H1 (cell line): ENCODE data around the gene PPP1CA. TPM values are rescaled to one million over a fixed set of nuclear protein-coding genes. Genes with fewer than 3 reads are reported as not detected.

Source experiments
- CTCF ChIA-PET: fragments of 300-600 bp; sonication (Branson Sonifier 250); formaldehyde crosslinking; loops from one replicate; lab custom pipeline; 2021; ENCODE audit not compliant: partially characterized antibody; lab: Charles Lee
- POLR2A ChIA-PET: fragments of 300-600 bp; sonication (Branson Sonifier 250); formaldehyde crosslinking; loops from one replicate; lab custom pipeline; 2021; ENCODE audit warnings: inconsistent platforms; ENCODE audit not compliant: partially characterized antibody; lab: Charles Lee
- DNase-seq, 2 experiments: peaks; one replicate each; pipeline versions ENCODE4 v3.0.0 to v3.0.0-alpha.2; 2010 to 2022; ENCODE audit warnings: low spot score in 2 of 2, low read depth in 1 of 2, mixed read lengths in 1 of 2
- FAIRE-seq: peaks from 2 replicates; lab custom pipeline; 2011; peaks lifted over from hg19 to GRCh38; lab: Jason Lieb, UNC
- H2AFZ ChIP-seq: 2 replicates; pipeline ENCODE4 v1.8.1; 2012; ENCODE audit warnings: low read length, inconsistent platforms
- H2AK5ac ChIP-seq: 2 replicates; pipeline ENCODE4 v1.6.1; 2013; ENCODE audit warnings: low read depth, low read length
- H2BK120ac ChIP-seq: replicated peaks from 2 replicates; pipeline ENCODE3; 2013; ENCODE audit warnings: low read depth, low read length, inconsistent platforms
- H2BK12ac ChIP-seq: 2 replicates; pipeline ENCODE4 v1.6.1; 2013; ENCODE audit warnings: low read depth, low read length
- H2BK15ac ChIP-seq: 2 replicates; pipeline ENCODE4 v1.6.1; 2013; ENCODE audit warnings: low read length
- H2BK20ac ChIP-seq: 2 replicates; pipeline ENCODE4 v1.6.1; 2013; ENCODE audit warnings: low read length
- H2BK5ac ChIP-seq: 2 replicates; pipeline ENCODE4 v1.6.1; 2013; ENCODE audit warnings: low read depth, low read length
- H3K14ac ChIP-seq: 2 replicates; pipeline ENCODE4 v1.6.1; 2013; ENCODE audit warnings: inconsistent platforms; ENCODE audit not compliant: insufficient read length
- H3K18ac ChIP-seq: 2 replicates; pipeline ENCODE4 v1.6.1; 2013; ENCODE audit warnings: low read length; ENCODE audit errors: extremely low read depth
- H3K23ac ChIP-seq: 2 replicates; pipeline ENCODE4 v1.6.1; 2013; ENCODE audit warnings: inconsistent platforms; ENCODE audit not compliant: insufficient read length
- H3K23me2 ChIP-seq: 2 replicates; pipeline ENCODE4 v1.6.1; 2013; ENCODE audit warnings: low read depth, low read length
- H3K27ac ChIP-seq: 2 replicates; pipeline ENCODE4 v1.6.1; 2011; ENCODE audit warnings: low read depth, low read length, inconsistent platforms
- H3K27me3 ChIP-seq, 4 experiments: replicated peaks in 1 of 4; 1 replicate in 1 of 4; 2 replicates in 3 of 4; pipeline versions ENCODE4 v1.6.1 to v1.8.1; 2011 to 2013; ENCODE audit warnings: low read length in 3 of 4, mild to moderate bottlenecking in 3 of 4, inconsistent platforms in 2 of 4, mixed read lengths in 2 of 4, moderate library complexity in 1 of 4; ENCODE audit not compliant: control insufficient read depth in 3 of 4, insufficient read depth in 3 of 4; ENCODE audit errors: extremely low read depth in 1 of 4
- H3K36me3 ChIP-seq, 4 experiments: 2 replicates each; pipeline versions ENCODE4 v1.6.1 to v1.8.1; 2011 to 2013; ENCODE audit warnings: mild to moderate bottlenecking in 4 of 4, low read length in 3 of 4, moderate library complexity in 2 of 4, control low read depth in 1 of 4, inconsistent platforms in 1 of 4; ENCODE audit not compliant: insufficient read depth in 4 of 4, control insufficient read depth in 2 of 4
- H3K4ac ChIP-seq: replicated peaks from 2 replicates; pipeline ENCODE3; 2013; ENCODE audit warnings: low read length, low read depth, mixed read lengths, inconsistent platforms; ENCODE audit not compliant: insufficient read length
- H3K4me1 ChIP-seq, 4 experiments: replicated peaks in 1 of 4; 1 replicate in 1 of 4; 2 replicates in 3 of 4; pipeline versions ENCODE4 v1.6.1 to v1.8.1; 2011 to 2013; ENCODE audit warnings: low read length in 3 of 4, inconsistent platforms in 2 of 4, mixed read lengths in 1 of 4; ENCODE audit not compliant: insufficient read depth in 4 of 4, control insufficient read depth in 3 of 4
- H3K4me2 ChIP-seq, 2 experiments: 2 replicates each; pipeline versions ENCODE4 v1.6.1 to v1.8.1; 2011 to 2013; ENCODE audit warnings: low read depth in 2 of 2, low read length in 2 of 2, control low read depth in 1 of 2, inconsistent platforms in 1 of 2, mild to moderate bottlenecking in 1 of 2; ENCODE audit not compliant: insufficient read depth in 1 of 2
- H3K4me3 ChIP-seq, 4 experiments: fragments of 200-600, 300-600 bp in 1 of 4; sonication (generic), shearing (Covaris generic), sonication (Bioruptor Twin) in 1 of 4; 2 replicates each; pipeline versions ENCODE4 v1.5.1 to v1.8.1; 2011 to 2016; ENCODE audit warnings: low read length in 4 of 4, low read depth in 3 of 4, control low read depth in 2 of 4, inconsistent platforms in 2 of 4, mild to moderate bottlenecking in 2 of 4, mixed read lengths in 1 of 4, moderate library complexity in 1 of 4; ENCODE audit not compliant: insufficient read depth in 2 of 4; ENCODE audit errors: extremely low read depth in 1 of 4
- H3K56ac ChIP-seq: replicated peaks from 2 replicates; pipeline ENCODE3; 2013; ENCODE audit warnings: low read depth, mild to moderate bottlenecking, mixed read lengths, low read length, inconsistent platforms; ENCODE audit not compliant: insufficient read length
- H3K79me1 ChIP-seq: 2 replicates; pipeline ENCODE4 v1.6.1; 2013; ENCODE audit warnings: low read depth, low read length, control low read depth
- H3K79me2 ChIP-seq, 2 experiments: 2 replicates each; pipeline versions ENCODE4 v1.6.1 to v1.8.1; 2012 to 2013; ENCODE audit warnings: low read length in 2 of 2, mild to moderate bottlenecking in 2 of 2, inconsistent platforms in 1 of 2; ENCODE audit not compliant: insufficient read depth in 2 of 2, control insufficient read depth in 1 of 2
- H3K9ac ChIP-seq, 4 experiments: replicated peaks in 1 of 4; 1 replicate in 1 of 4; 2 replicates in 3 of 4; pipeline versions ENCODE4 v1.6.1 to v1.8.1; 2011 to 2013; ENCODE audit warnings: low read depth in 3 of 4, low read length in 3 of 4, control low read depth in 2 of 4, mild to moderate bottlenecking in 2 of 4, moderate library complexity in 2 of 4, inconsistent platforms in 1 of 4; ENCODE audit errors: extremely low read depth in 1 of 4
- H3K9me3 ChIP-seq, 2 experiments: 2 replicates each; pipeline versions ENCODE4 v1.6.1 to v1.8.1; 2012 to 2013; ENCODE audit warnings: mild to moderate bottlenecking in 2 of 2, moderate library complexity in 2 of 2, control low read depth in 1 of 2, inconsistent platforms in 1 of 2, low read depth in 1 of 2, low read length in 1 of 2, mixed read lengths in 1 of 2; ENCODE audit not compliant: insufficient read depth in 2 of 2
- H4K20me1 ChIP-seq, 2 experiments: replicated peaks in 1 of 2; 2 replicates each; pipeline versions ENCODE3 to v1.8.1; 2011 to 2013; ENCODE audit warnings: inconsistent platforms in 2 of 2, low read length in 2 of 2, mild to moderate bottlenecking in 1 of 2; ENCODE audit not compliant: insufficient read depth in 2 of 2, control insufficient read depth in 1 of 2
- H4K5ac ChIP-seq: 2 replicates; pipeline ENCODE4 v1.6.1; 2013; ENCODE audit warnings: low read length, low read depth, mixed read lengths, inconsistent platforms; ENCODE audit not compliant: insufficient read length
- H4K8ac ChIP-seq: 2 replicates; pipeline ENCODE4 v1.8.0; 2013; ENCODE audit warnings: mild to moderate bottlenecking, moderate library complexity, low read length, inconsistent platforms; ENCODE audit not compliant: insufficient read depth; ENCODE audit errors: extremely low read depth
- H4K91ac ChIP-seq: replicated peaks from 2 replicates; pipeline ENCODE3; 2013; ENCODE audit warnings: low read length, mixed read lengths, inconsistent platforms; ENCODE audit not compliant: insufficient read length
- PHF8 ChIP-seq: fragments of 200-600 bp; sonication (generic); conservative IDR thresholded peaks from 2 replicates; pipeline ENCODE4 v1.7.1; 2012; ENCODE audit warnings: low read depth, mild to moderate bottlenecking, inconsistent platforms, low read length, moderate library complexity
- SIRT6 ChIP-seq: IDR thresholded peaks from one replicate; pipeline ENCODE4 v1.7.1; 2012; ENCODE audit warnings: low read length, inconsistent platforms
- WGBS, 2 experiments: shearing (Covaris generic) in 1 of 2; methylation state at CpG; one replicate each; pipeline versions ENCODE4 v1.1.6 to v1.1.7; 2013 to 2015; ENCODE audit warnings: low lambda C conversion rate in 2 of 2, mixed read lengths in 2 of 2, inconsistent platforms in 1 of 2, low coverage in 1 of 2, missing lambda C conversion rate in 1 of 2; ENCODE audit not compliant: insufficient replicate concordance in 2 of 2, insufficient coverage in 1 of 2, insufficient read length in 1 of 2; ENCODE audit errors: extremely low coverage in 1 of 2, missing lambda C conversion rate in 1 of 2; 5-methylcytosine and 5-hydroxymethylcytosine counted together
- polyA plus RNA-seq, 7 experiments: library from polyadenylated mRNA; depleted of rRNA in 3 of 7; stranded (reverse) in 5 of 7; unstranded in 2 of 7; fragments of >200 nt in 5 of 7; fragments of 200-250 nt in 2 of 7; gene quantifications; 1 replicate in 5 of 7; 2 replicates in 1 of 7; 4 replicates in 1 of 7; pipeline versions ENCODE4 v1.2.1 to v1.2.3, GENCODE V29; 2011 to 2013; ENCODE audit warnings: missing spikeins in 2 of 7, mixed read lengths in 2 of 7
- total RNA-seq: library from RNA; stranded (reverse); fragmentation: NEBNext Ultra II Directional; extraction: Animal tissue kit (Norgen Biotek cat#: 25700); gene quantifications from 2 replicates; pipeline ENCODE4 v1.2.1, GENCODE V29; 2021
- TF ChIP-seq, protein P1 (sequence below): IDR thresholded peaks from 2 replicates; pipeline ENCODE4 v1.6.1; 2011; ENCODE audit warnings: low read depth, mild to moderate bottlenecking, low read length; ENCODE audit not compliant: insufficient read depth

The PPP1CA gene
- total and polyA plus RNA-seq, 2 of the 8 experiments (the other 6 are each of a cell fraction or from before 2014, with no cell fraction given) = 198 to 359 TPM

DNA sequence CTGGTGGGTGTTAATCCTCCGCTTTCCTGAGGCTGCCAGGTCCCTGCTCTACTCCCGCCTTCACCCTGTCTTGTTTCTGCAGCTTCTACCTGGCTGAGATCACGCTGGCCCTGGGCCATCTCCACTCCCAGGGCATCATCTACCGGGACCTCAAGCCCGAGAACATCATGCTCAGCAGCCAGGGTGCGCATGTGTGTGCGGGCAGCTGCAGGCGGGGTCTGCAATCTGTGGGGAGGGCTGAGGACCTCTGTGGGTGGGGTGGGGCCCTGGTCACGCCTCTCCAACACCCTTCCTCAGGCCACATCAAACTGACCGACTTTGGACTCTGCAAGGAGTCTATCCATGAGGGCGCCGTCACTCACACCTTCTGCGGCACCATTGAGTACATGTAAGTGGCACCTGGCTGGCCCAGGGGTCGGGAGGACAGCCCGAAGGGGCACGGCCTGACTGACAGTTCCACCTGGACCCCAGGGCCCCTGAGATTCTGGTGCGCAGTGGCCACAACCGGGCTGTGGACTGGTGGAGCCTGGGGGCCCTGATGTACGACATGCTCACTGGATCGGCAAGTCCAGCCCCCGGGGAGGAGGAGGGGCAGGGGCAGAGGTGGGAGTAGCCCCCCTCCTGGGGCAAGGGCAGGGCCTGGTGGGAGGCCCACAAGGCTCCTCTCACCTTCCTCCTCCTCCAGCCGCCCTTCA is 31.1 kb upstream of the PPP1CA start:
- H3K4ac ChIP-seq = no peak overlapping the region
- peaks cover 0 to 9% of the 10 kb centered on the region in 2 experiments; a peak in 2 of 4 replicates for H3K79me2 ChIP-seq
- H3K36me3 ChIP-seq = peaks cover 6 to 17% (median 11%) of the 10 kb centered on the region in 4 experiments; a peak in 7 of 8 replicates
- no peak overlapping the region for H3K56ac ChIP-seq
- H3K23me2 ChIP-seq = peaks cover 8% of the 10 kb centered on the region
- FAIRE-seq (no peak), DNase-seq (no peak)
- no peak overlapping the region for H2BK5ac ChIP-seq
- no peak overlapping the region for H3K14ac ChIP-seq
- H3K4me1 ChIP-seq = peaks cover 0 to 24% (median 16%) of the 10 kb centered on the region in 4 experiments; a peak in 6 of 7 replicates
- POLR2A ChIA-PET = interaction anchor here (0.9 to 12.5 kb wide), 8 partner anchors 8 to 60 kb away, joined by 3 to 104 read pairs (median 4); partner anchors contain the start of genes CARNS1 and CORO1B
- H2AK5ac ChIP-seq = no peak overlapping the region
- H2AFZ ChIP-seq = no peak overlapping the region
- no peak overlapping the region for H3K23ac ChIP-seq
- no peak overlapping the region for H4K8ac ChIP-seq
- no peak overlapping the region for H3K9ac ChIP-seq
- H3K27ac ChIP-seq = no peak overlapping the region
- no peak overlapping the region for H3K4me3 ChIP-seq
- WGBS, 2 experiments = 92% methylated on average over 21 of the region's 22 CpGs; no CpG with 5 or more reads in 1 of the 2 experiments
- no peak for TF ChIP-seq SIRT6
- no peak for TF ChIP-seq PHF8
- TF ChIP-seq, protein P1, sequence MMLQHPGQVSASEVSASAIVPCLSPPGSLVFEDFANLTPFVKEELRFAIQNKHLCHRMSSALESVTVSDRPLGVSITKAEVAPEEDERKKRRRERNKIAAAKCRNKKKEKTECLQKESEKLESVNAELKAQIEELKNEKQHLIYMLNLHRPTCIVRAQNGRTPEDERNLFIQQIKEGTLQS = no peak
- no peak overlapping the region for H4K91ac ChIP-seq
- no peak overlapping the region for H4K5ac ChIP-seq
- H2BK15ac ChIP-seq = no peak overlapping the region
- H2BK12ac ChIP-seq = no peak overlapping the region
- peaks cover 5% of the 10 kb centered on the region for H3K79me1 ChIP-seq
- H4K20me1 ChIP-seq = peaks cover 0 to 12% of the 10 kb centered on the region in 2 experiments
- H3K9me3 ChIP-seq = no peaks in the 10 kb centered on the region
- no peak overlapping the region for H2BK120ac ChIP-seq
- CTCF ChIA-PET = interaction anchor here (1.0 to 3.8 kb wide), 3 partner anchors 13 to 32 kb away, joined by 3 to 10 read pairs (median 4); partner anchors contain the start of gene PPP1CA
- H3K4me2 ChIP-seq = no peak overlapping the region
- no peak overlapping the region for H3K18ac ChIP-seq
- H3K27me3 ChIP-seq = no peaks in the 10 kb centered on the region
- no peak overlapping the region for H2BK20ac ChIP-seq
